ENCODE data around the gene CLRN3.

CLRN3 gene

GRCh38 chr10:127911867-127912257 is 19.1 kb upstream of the CLRN3 start:
- TF ChIP-seq, protein P1, sequence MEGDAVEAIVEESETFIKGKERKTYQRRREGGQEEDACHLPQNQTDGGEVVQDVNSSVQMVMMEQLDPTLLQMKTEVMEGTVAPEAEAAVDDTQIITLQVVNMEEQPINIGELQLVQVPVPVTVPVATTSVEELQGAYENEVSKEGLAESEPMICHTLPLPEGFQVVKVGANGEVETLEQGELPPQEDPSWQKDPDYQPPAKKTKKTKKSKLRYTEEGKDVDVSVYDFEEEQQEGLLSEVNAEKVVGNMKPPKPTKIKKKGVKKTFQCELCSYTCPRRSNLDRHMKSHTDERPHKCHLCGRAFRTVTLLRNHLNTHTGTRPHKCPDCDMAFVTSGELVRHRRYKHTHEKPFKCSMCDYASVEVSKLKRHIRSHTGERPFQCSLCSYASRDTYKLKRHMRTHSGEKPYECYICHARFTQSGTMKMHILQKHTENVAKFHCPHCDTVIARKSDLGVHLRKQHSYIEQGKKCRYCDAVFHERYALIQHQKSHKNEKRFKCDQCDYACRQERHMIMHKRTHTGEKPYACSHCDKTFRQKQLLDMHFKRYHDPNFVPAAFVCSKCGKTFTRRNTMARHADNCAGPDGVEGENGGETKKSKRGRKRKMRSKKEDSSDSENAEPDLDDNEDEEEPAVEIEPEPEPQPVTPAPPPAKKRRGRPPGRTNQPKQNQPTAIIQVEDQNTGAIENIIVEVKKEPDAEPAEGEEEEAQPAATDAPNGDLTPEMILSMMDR (IDR thresholded peaks at IDR 0.05; ENCODE audit: low read depth, low read length, missing control alignments): no peak
- no peak overlapping the region for H3K4me3 ChIP-seq (ENCODE audit: low read depth, low read length)
- DNase-seq (ENCODE audit: low read depth): no peak
- in situ Hi-C loops (cut with HindIII; ENCODE audit: low sequenced_read_pairs): loop anchor here (5.0 kb wide), 1 partner anchor 100 kb away; no protein-coding TSS in a partner anchor

- TF ChIP-seq, protein P1 (IDR thresholded peaks at IDR 0.05; ENCODE audit: low read depth, low read length, missing control alignments): no peak
- DNase-seq (ENCODE audit: low read depth): no peak
- no peak overlapping the region for H3K4me3 ChIP-seq (ENCODE audit: low read depth, low read length)
- in situ Hi-C loops (cut with HindIII; ENCODE audit: low sequenced_read_pairs): loop anchor here (5.0 kb wide), 1 partner anchor 101 kb away; no protein-coding TSS in a partner anchor
Observed at GRCh38 chr10:127911218-127911866, 18.6 kb upstream of the CLRN3 start.

- TF ChIP-seq, protein P1 (IDR thresholded peaks at IDR 0.05; ENCODE audit: low read depth, low read length, missing control alignments): no peak
- in situ Hi-C loops (cut with HindIII; ENCODE audit: low sequenced_read_pairs): loop anchor here (5.0 kb wide), 1 partner anchor 102 kb away; no protein-coding TSS in a partner anchor
- DNase-seq (ENCODE audit: low read depth): no peak
- H3K4me3 ChIP-seq (ENCODE audit: low read depth, low read length): no peak overlapping the region
Observed at GRCh38 chr10:127910464-127910770, 17.7 kb upstream of the CLRN3 start.

GRCh38 chr10:127909716-127910463 is 17.1 kb upstream of the CLRN3 start:
- DNase-seq (ENCODE audit: low read depth): no peak
- in situ Hi-C loops (cut with HindIII; ENCODE audit: low sequenced_read_pairs): loop anchor here (5.0 kb wide), 1 partner anchor 102 kb away; no protein-coding TSS in a partner anchor
- no peak overlapping the region for H3K4me3 ChIP-seq (ENCODE audit: low read depth, low read length)
- TF ChIP-seq, protein P1 (IDR thresholded peaks at IDR 0.05; ENCODE audit: low read depth, low read length, missing control alignments): no peak

- TF ChIP-seq, protein P1 (IDR thresholded peaks at IDR 0.05; ENCODE audit: low read depth, low read length, missing control alignments): no peak
- DNase-seq (ENCODE audit: low read depth): no peak
- in situ Hi-C loops (cut with HindIII; ENCODE audit: low sequenced_read_pairs): no loop called here
- H3K4me3 ChIP-seq (ENCODE audit: low read depth, low read length): no peak overlapping the region
Observed at GRCh38 chr10:127908959-127909267, 16.2 kb upstream of the CLRN3 start.

GRCh38 chr10:127908106-127908958 is 15.6 kb upstream of the CLRN3 start:
- DNase-seq (ENCODE audit: low read depth): no peak
- in situ Hi-C loops (cut with HindIII; ENCODE audit: low sequenced_read_pairs): no loop called here
- peak overlapping the region; percentile 45 for H3K4me3 ChIP-seq (ENCODE audit: low read depth, low read length)
- TF ChIP-seq, protein P1 (IDR thresholded peaks at IDR 0.05; ENCODE audit: low read depth, low read length, missing control alignments): no peak
